ENCODE measurements around the gene RIN3. TPM values are rescaled to one million over a fixed set of nuclear protein-coding genes. Genes with fewer than 3 reads are reported as not detected.

The RIN3 gene
- total RNA-seq, 1 donor from 2014 or later = under 0.01 TPM

DNA sequence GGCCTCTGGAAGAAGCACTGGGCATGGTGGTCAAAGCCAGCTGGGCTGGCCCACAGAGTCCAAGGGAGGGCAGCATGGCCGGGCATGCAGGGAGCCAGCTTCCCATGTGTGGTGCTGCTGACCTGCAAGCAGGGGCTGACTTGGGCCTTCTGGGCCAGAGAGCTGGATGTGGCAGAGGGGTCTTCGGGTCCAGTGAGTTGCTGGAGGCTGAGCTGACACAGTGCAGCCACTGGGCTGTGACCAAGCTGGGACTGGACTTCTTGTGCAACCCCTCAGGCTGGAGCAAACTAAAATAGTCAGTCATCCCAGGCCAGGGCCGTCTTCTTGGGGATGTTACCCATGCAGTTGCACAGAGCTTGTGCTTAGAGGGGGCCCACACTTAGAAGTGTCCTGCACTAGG is 7.3 kb upstream of the RIN3 start:
- DNase-seq (ENCODE audit: low spot score in 2 of 2) = no peak
- no peak for FAIRE-seq

DNA sequence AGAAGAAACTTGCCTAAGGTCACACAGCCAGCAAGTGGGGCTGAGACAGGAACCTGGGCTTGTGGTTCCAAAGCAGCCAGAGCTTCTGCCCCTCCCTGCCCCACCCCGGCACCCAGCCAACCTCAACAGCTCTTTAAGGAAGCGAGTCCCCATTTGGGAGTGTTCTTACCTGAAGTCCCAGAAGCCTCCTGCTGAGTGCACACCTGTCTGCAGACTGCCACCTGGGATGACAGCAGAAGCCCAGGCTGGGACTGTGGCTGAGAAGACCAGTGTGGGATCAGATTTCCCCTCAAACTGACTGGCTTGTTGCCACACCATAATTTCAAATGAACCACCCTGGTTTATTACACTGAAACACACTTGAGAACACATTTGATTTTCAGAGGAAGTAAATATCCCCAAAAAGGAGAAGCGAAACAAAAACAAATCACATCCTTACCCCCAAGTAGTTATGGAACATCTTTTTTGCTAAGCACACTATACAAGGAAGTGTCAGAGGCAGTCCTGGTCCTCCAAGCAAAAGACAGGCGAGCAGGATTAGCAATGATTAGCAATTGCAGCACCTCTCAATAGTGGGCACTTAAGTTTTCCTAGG is 6.3 kb upstream of the RIN3 start:
- FAIRE-seq (no peak), DNase-seq (ENCODE audit: low spot score in 2 of 2) (no peak)

DNA sequence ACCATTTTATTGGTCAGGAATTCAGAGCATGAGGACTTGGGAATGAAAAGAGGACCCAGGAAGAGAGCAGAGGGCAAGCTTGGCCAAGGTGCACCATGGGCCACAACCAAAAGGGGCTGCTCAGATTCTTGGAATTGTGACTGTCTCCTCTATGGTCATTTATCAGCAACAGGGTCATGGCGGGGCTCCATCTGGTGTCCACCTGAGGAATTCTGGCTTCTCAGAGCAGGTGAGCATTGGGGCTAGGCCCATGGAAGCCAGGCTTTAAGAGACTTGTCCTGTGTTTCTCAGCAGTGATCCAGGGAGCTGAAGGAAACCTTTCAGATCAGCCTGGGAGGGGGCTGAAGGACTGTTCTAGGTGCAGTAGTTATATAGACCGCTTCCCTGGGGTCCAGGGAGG is 2.6 kb upstream of the RIN3 start:
- no peak for DNase-seq (ENCODE audit: low spot score in 2 of 2)
- FAIRE-seq = no peak

DNA sequence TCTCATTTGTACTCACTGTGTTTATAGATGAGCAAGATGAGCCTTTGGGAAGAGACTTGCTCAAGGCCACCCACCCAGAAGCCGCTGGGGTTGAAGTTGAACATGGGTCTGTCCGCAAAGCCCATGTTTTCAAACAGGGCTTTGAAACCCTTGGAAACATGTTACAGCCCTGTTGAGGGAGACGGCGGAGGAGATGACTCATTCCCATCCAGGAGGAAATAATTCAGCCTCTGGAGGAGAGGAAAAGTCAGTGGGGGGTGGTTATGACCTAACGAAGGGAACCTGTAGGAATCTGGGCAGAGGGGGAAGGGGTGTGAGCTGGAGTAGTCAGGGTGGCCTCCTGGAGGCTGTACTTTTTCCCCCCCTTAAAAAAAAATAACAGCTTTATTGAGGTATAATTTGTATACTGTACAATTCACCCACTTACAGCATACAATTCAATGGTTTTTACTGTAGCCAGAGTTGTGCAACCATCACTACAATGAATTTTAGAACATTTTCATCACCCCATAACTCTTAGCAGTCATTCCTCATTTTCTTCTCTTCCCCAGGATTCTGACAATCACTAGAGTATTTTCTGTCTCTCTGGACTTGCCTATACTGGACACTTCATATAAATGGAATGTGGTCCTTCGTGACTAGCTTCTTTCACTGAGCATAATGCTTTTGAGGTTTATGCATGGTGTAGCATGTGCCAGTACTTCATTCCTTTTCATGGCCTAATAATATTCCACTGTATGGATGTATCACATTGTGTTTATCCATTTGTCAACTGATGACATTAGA is 1.9 kb upstream of the RIN3 start:
- DNase-seq (ENCODE audit: low spot score in 2 of 2) = peak in 1 of 2 donors; percentile 46

DNA sequence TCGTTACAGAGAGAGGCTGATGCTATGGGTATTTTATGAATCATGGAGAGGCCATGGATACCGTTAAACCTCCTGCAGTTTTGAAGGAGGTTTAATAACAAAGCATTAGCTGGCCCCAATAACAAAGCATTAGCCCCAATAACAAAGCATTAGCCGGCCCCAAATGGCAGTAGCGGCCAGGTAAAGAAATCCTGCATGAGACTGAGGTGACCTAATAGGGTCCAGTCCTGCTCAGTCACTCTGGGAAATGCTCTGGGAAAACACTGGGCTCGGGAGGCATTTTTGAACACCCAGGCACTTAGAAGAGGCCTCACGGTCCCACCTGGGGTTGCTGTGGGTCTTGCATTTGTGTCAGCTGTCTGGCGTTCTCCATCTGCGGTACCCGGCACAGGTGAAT is 776 bp upstream of the RIN3 start:
- FAIRE-seq (no peak), DNase-seq (ENCODE audit: low spot score in 2 of 2) (no peak)

More for the DNA sequence above, 1.9 kb upstream of the RIN3 start:
- no peak for FAIRE-seq

DNA sequence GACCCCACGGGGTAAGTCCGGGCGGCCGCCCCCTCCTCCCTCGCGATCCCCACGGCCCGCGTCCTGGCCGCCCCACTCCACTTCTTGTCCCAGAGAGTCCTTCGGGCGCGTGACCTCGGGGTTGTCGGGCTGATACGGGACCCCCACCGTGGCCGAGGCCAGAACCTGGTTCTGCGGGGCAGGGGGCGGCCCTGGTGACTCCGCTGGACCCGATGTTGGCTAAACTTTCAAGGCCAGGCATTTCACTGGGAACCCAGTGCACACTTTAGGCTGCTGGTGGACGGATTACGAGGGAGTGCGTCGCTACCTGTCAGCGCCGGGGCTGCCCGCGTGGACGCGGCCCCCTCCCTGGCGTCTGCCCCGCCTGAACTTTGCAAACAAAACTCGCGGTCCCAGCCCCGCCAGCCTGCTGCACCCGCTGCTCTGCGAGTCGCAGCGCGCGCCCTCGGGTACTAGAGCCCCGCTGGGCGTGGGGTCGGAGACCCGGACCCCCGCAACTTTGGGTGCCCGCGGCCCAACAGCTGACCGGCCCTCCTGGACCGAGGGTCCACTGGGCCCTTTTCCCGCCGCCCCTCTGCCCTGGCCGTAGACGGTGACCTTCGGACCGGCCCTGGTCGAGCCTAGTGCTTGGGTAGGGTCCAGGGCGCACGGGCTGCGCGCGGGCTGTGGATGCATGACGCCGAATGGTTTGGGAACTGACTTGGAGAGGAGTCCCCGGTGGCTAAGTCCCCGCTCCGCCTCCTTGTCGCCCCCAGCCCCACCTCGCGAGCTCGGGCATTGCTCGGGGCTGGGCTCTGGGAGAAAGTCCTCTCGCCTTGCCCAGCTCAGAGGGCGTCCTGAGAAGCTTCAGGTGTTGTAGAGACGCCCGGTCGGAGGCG is 624 bp downstream of the RIN3 start:
- FAIRE-seq (no peak), DNase-seq (ENCODE audit: low spot score in 2 of 2) (no peak)

DNA sequence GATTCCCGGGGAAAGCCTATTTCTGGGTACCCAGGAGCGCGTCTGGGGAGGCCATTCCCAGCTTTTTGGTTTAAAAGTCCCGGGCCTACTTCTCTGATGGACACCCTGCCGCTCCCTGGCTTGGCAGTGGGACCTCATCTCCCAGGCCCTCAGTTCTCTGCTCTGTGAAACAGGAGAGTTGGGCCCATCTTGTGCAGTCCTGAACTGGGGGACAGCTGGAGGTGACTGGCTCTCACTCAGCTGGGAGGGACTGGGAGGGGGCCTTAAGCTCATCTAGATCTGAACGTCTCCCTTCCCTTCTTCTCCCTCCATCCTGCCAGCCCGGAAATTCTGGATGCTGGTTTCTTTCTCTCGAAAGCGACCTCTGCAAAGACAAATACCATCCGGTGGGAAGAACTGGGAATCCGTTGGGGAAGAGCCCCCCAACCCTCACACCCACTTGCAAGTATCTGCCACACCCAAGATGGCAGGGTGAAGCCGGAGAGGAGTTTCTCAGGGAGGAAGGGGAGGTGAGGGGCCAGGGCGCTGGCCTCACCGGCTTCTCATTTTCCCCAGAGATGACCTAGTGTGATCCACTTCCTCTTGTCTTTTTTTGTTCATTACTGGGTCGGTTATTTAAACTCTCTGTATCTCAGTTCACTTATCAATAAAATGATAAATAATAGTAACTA is 1.4 kb downstream of the RIN3 start:
- no peak for DNase-seq (ENCODE audit: low spot score in 2 of 2)
- FAIRE-seq = no peak

DNA sequence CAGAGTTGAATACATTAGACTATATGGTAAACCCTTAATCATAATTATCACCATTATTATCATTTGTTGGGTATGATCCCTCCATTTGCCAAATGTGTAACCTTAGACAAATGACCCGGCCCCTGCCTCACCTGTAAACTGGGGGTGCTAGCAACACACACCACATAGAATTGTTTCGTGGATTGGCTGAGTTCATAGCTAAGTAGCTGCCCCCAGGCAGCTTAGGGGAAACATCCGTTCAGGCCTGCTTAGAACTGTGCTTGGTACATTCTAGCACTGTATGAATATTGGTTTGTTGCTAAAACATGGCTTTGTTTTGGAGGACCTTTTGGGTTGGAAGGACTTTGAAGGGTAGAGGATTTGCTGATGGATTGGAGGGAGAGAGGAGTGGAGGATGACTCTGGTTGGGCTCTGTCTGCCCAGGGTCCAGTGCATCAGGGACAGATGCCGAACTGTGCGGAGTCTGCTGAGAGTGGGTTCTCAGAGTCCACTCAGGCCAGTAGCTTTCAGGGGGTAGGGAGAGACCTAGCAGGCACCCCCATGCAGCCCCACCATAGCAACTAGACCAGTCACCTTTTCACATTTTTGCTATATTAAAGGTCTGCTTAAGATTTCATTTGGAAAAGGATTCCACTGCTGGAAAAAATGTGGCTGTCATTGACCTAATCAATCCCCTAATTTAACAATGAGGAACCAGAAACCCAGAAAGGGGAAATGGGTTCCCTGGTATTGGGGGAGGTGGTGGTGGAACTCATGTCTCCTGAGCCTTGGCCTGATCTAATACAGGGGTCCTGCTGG is 2.2 kb downstream of the RIN3 start:
- FAIRE-seq (no peak), DNase-seq (ENCODE audit: low spot score in 2 of 2) (no peak)

DNA sequence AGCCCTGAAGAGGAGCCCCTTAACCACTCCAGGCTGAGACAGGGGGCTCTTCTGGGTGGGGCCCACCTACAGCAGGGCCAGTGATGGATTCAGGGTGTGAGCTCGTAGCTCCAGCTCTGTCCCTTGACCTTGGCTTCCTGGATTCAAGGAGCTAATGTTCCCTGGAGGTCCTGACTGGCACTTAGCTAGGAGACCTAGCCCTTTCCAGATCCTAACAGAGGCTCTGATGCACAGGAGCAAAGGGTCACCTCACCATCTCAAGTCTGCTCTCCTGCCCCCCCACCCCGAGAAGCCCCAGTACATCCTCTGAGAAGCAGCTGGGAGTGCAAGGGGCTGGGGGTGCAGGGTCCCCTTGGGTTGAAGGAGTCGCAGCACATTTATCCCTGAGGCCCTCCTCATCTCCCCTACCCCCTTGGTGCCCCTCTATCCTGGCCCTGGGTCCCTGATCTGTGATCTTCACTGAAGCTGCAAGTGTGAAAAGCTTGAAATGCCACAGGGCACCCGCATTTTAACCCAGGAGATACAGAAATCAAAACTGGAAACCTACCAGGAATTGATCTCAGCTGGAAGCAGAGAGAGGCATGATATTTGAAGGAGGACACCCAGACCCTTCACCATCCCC is 2.9 kb downstream of the RIN3 start:
- FAIRE-seq (no peak), DNase-seq (ENCODE audit: low spot score in 2 of 2) (no peak)

DNA sequence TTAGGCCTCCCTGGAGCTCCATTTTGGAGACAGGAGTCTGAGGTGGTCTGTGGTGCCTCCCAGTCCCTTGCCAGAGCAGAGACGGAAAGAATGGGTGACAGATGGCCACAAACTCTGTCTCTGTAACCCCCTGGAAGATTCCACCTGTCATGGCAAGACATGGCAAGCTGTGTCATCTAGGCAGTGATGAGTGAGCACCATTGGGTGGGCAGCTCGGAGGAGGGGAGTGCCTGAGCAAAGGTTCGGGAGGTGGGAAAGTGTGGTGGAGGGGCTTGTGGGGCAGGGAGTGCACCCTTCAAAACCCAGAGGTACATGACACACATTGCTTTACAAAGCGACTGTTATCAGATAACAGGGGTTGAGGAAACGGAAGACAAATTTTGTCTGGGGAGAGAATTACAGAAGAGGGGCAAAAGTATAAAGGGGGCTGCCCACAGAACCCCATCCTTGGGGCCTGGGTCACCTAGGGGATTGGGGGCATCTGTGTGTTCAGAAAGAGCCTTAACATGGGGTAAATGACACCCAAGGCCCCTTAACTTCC is 3.5 kb downstream of the RIN3 start:
- no peak for DNase-seq (ENCODE audit: low spot score in 2 of 2)
- no peak for FAIRE-seq

DNA sequence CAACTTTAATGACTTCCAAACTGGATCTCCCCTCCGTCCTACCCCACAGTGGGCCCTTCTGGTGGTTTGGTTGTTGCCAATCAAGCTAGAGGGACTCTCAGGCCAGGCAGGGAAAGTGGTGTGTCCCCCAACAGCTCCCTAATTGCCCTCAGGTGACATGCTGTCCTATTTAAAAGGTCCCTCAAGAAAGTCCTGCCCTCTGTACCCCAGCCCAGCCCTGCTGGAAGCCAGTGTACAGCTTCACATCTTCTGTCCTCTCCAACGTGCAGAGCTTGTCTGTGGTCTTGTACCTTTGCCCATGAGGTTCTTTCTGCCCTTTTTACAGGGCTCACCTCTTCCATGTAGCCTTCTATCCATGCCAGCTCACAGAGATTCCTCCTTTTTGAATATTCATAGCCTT is 4.2 kb downstream of the RIN3 start:
- DNase-seq (ENCODE audit: low spot score in 2 of 2) (no peak), FAIRE-seq (no peak)

DNA sequence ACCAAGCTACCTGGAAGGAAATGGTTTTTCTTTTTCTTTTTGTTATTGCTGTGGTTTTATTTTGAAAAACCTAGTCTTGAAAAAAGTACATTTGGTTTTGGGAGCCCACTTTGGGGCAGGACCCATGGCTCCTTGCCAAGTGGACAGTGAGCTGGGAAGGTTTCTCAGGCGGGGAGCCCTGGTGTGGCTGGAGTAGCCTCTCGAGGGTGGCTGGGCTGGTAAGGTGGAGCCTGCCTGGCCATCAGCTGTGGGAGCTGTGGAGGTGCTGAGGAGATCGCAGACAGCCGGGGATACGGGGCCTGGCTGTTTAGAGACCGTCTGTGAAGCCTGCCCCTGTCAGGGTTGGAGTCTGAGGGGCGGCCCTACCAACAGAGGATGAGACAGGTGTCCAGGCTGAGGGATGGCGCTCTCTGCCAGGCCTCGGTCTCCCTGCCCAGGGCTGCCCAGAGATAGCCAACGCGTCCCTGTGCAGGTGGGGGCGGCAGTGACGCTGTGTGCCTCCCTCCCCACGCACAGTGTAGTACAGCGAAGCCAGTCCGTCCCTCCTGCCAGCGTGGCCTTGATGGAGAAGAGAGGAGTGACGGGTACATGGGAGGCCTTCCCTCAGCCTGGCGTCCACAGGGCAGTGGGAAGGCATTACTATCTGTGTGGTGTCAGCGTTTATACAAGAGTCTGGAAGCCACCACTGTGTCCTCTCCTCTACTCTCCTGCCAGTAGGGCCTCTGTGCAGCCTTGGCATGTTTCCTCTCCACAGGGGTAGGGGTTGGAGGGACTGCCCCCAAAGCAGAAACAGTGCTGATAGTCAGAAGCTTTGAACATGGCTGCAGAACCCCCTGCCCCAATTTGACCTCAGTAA is 5.9 kb downstream of the RIN3 start:
- no peak for DNase-seq (ENCODE audit: low spot score in 2 of 2)

DNA sequence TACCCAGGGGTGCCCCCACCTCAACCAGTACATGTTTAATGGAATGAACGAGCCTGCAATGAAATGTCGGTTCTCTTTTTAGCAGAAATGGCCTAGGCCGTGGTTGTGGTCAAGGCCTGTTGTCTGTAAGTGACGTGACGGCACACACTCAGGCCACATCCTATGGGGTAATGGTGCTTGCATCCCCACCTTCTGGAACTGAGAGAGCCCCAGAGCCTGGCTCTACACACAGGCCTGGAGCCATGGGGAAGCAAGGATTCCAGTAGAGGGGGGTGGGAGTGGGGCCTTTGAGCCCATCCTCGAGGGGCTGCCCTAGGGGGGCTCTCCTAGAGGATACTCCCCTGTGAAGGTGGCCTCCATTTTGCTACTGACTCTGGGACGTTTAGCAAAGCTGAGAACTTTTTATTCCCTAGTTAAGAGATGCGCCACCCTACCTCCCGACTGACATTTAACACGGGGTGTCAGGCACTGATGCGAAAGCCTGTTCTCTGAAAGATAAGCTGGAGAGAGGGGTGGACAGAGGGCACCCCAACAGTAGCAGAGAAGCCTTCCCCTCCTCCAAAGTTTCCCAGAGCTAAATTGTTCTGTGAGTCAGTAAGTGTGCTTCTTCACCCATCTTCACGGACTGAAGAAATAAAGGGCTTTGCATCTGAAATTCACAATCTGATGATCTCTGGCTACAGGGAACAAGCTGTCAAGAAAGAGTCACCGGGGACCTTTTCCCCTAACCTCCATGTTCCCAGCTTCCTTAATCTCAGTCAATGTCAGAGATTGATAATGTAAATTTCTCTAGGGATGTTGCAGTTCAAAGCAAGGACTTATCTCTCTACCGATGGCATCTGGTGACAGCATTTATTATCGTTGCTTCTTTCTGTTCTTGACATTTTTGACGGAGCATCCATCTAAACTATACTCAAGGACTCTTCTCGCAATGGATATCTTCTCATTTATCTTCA is 6.8 kb downstream of the RIN3 start:
- FAIRE-seq = no peak

More for the DNA sequence above, 5.9 kb downstream of the RIN3 start:
- FAIRE-seq = no peak

DNA sequence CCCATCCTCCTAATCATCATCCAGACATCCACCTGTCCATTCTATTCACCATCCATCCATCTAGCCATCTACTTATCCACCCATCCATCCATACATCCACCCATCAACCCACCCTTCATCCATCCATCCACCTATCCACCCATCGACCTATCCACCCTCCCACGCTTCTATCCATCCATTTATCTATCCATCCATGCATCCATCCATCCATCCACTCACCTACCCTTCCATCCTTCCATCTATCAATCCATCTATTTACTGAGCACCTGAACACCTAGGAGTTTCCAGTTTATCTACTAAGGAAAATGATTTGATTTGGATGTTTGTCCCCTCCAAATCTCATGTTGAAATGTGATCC is 7.5 kb downstream of the RIN3 start:
- DNase-seq (ENCODE audit: low spot score in 2 of 2) (no peak), FAIRE-seq (no peak)

More for the DNA sequence above, 6.8 kb downstream of the RIN3 start:
- DNase-seq (ENCODE audit: low spot score in 2 of 2) = no peak

DNA sequence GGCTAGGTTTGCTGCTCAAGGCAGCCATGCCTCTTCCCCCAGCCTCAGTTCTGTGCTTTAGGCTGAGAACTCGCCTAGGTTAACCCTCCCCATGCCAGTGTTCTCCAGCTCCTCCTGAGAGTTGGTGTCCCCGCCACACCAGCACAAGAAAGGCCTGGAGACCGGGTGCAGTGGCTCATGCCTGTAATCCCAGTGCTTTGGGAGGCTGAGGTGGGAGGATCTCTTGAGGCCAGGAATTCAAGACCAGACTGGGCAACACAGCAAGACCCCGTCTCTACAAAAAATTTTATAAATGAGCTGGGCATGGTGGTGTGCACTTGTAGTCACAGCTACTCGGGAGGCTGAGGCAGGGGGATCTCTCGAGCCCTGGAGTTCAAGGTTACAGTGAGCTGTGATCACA is 10.2 kb downstream of the RIN3 start:
- DNase-seq (ENCODE audit: low spot score in 2 of 2) (no peak), FAIRE-seq (no peak)

DNA sequence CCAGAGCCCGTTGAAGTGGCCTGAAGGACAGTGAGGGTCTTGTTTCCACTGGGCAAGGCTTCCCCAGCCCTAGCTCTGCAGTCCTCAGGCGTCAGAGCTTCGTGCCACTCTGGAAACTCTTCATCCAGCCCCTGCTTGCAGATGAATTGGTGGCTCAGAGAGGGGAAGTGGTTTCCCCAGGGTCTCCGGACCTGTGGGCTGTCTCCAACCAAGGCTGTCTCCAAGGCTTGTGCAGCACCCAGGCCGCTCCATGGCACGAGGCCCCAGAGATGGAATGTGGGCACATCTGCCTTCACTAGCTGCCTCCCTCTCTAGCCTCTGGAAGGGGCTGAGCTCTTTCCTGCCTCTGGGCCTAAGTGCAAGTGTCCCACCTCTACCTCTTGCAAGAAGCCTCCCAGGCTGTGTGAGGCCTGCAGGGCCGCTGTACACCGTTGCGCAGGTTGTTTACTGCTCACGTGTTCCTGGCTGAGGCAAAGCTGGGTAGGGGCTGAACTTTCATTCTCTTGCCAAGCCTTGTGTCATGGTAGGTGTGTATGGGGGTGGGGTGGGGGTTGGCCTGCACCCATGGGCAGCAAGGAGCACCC is 11.1 kb downstream of the RIN3 start:
- FAIRE-seq (no peak), DNase-seq (ENCODE audit: low spot score in 2 of 2) (no peak)
